Left lung (tissue), 10 donors: ENCODE results near the gene CSH2. TPM values are rescaled to one million over a fixed set of nuclear protein-coding genes. Genes with fewer than 3 reads are reported as not detected.
"Not testable (repeated sequence)": the region's sequence is repeated elsewhere in the genome, so short reads cannot be mapped to it uniquely, and the experiment has no call there.

Experiments
- ATAC-seq: fragments of 200-7000 bp; cut with Tn5 transposase; one replicate; pipeline ENCODE4 v1.9.1; 2020; ENCODE audit warnings: moderate library complexity
- DNase-seq, 4 donors: peaks; one replicate each; pipeline ENCODE4 v3.0.0-alpha.2; 2013 to 2020
- H3K27ac ChIP-seq, 2 donors: fragments of 200-600 bp; sonication (generic) in 1 of 2; one replicate each; pipeline versions ENCODE4 v1.5.0 to v1.8.0; 2020 to 2021
- H3K27me3 ChIP-seq, 2 donors: fragments of 200-600 bp; sonication (generic) in 1 of 2; one replicate each; pipeline versions ENCODE4 v1.5.0 to v1.8.0; 2020 to 2021
- H3K36me3 ChIP-seq, 2 donors: fragments of 200-600 bp; sonication (generic) in 1 of 2; one replicate each; pipeline versions ENCODE4 v1.5.0 to v1.8.0; 2020 to 2021
- H3K4me1 ChIP-seq, 2 donors: fragments of 200-600 bp; one replicate each; pipeline ENCODE4 v1.8.0; 2021
- H3K4me3 ChIP-seq, 2 donors: fragments of 200-600 bp; sonication (generic) in 1 of 2; one replicate each; pipeline versions ENCODE4 v1.5.0 to v1.8.0; 2020 to 2021; ENCODE audit warnings: mild to moderate bottlenecking in 1 of 2
- H3K9me3 ChIP-seq, 2 donors: fragments of 200-600 bp; sonication (generic) in 1 of 2; one replicate each; pipeline versions ENCODE4 v1.5.0 to v1.8.0; 2020 to 2021
- intact Hi-C, 2 donors: fragments of 100-400 bp; cut with DNase I; formaldehyde crosslinking; loops; one replicate each; pipeline versions ENCODE4 v1.11.2 to v1.14.2; 2022
- polyA plus RNA-seq, 6 donors: library from polyadenylated mRNA; unstranded; fragments of 120-200 nt; gene quantifications; one replicate each; pipeline ENCODE4 v1.2.1, GENCODE V29; 2013; ENCODE audit not compliant: insufficient read length in 6 of 6
- total RNA-seq, 2 donors: library from RNA; stranded (reverse); fragmentation: NEBNext Ultra II Directional; extraction: Animal tissue kit (Norgen Biotek cat#: 25700); gene quantifications; one replicate each; pipeline ENCODE4 v1.2.1, GENCODE V29; 2021
- TF ChIP-seq, protein P1 (sequence below), 2 donors: fragments of 200-600 bp; sonication (generic) in 1 of 2; IDR thresholded peaks; one replicate each; pipeline versions ENCODE4 v1.5.0 to v1.8.0; 2021; ENCODE audit warnings: antibody characterized with exemption in 2 of 2
- donor health status: DM: no; HTN: yes; CAD: no.
- donor health status: DM: no; HTN: no; CAD: no.

Gene CSH2
- total and polyA plus RNA-seq, 8 donors: 0.20 to 6.7 (median 0.23) TPM; not detected in 5

DNA sequence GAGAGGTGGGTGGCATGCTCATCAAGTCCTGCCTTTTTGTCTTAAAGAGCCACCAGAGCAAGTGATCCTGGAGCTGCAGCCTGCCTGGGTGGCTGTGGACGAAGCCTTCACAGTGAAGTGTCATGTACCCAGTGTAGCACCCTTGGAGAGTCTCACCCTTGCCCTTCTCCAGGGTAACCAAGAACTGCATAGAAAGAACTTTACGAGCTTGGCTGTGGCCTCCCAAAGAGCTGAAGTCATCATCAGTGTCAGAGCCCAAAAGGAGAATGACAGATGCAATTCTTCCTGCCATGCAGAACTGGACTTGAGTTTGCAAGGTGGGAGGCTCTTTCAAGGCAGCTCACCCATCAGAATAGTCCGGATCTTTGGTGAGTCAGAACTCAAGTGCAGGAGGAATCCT lies 14.2 kb downstream of the CSH2 start:
- H3K36me3 ChIP-seq: no peaks in the 10 kb centered on the region
- no peaks in the 10 kb centered on the region for H3K4me1 ChIP-seq
- ATAC-seq: no peak
- TF ChIP-seq, protein P1, sequence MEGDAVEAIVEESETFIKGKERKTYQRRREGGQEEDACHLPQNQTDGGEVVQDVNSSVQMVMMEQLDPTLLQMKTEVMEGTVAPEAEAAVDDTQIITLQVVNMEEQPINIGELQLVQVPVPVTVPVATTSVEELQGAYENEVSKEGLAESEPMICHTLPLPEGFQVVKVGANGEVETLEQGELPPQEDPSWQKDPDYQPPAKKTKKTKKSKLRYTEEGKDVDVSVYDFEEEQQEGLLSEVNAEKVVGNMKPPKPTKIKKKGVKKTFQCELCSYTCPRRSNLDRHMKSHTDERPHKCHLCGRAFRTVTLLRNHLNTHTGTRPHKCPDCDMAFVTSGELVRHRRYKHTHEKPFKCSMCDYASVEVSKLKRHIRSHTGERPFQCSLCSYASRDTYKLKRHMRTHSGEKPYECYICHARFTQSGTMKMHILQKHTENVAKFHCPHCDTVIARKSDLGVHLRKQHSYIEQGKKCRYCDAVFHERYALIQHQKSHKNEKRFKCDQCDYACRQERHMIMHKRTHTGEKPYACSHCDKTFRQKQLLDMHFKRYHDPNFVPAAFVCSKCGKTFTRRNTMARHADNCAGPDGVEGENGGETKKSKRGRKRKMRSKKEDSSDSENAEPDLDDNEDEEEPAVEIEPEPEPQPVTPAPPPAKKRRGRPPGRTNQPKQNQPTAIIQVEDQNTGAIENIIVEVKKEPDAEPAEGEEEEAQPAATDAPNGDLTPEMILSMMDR (IDR thresholded peaks at IDR 0.05): no peak
- H3K4me3 ChIP-seq: no peak overlapping the region
- no peak overlapping the region for H3K27ac ChIP-seq
- intact Hi-C loops: no loop called here
- DNase-seq: no peak
- H3K9me3 ChIP-seq: no peaks in the 10 kb centered on the region
- H3K27me3 ChIP-seq: no peaks in the 10 kb centered on the region

DNA sequence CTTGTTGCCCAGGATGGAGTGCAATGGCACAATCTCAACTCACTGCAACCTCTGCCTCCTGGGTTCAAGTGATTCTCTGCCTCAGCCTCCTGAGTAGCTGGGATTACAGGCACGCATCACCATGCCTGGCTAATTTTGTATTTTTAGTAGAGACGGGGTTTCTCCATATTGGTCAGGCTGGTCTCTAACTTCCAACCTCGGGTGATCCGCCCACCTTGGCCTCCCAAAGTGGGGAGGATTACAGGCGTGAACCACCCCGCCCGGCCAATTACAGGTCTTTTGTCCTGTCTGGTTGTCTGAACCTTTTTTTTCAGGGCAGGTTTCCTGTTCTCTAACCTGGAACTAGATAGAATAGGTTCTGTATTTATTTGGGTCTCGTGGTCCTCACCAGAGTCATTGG lies 17.1 kb downstream of the CSH2 start:
- H3K36me3 ChIP-seq, H3K27ac ChIP-seq, H3K4me1 ChIP-seq, H3K27me3 ChIP-seq, DNase-seq, ATAC-seq, H3K4me3 ChIP-seq, intact Hi-C loops, H3K9me3 ChIP-seq: not testable (repeated sequence)

GRCh38 chr17:63855185-63855584 lies 18.3 kb downstream of the CSH2 start:
- TF ChIP-seq, protein P1 (IDR thresholded peaks at IDR 0.05): no peak

GRCh38 chr17:63854709-63855108 lies 18.8 kb downstream of the CSH2 start:
- no peak overlapping the region for H3K27ac ChIP-seq
- no peak for DNase-seq
- no peak overlapping the region for H3K4me3 ChIP-seq
- H3K4me1 ChIP-seq: no peaks in the 10 kb centered on the region
- H3K27me3 ChIP-seq: no peaks in the 10 kb centered on the region
- no peaks in the 10 kb centered on the region for H3K36me3 ChIP-seq
- ATAC-seq: no peak
- intact Hi-C loops: no loop called here
- TF ChIP-seq, protein P1 (IDR thresholded peaks at IDR 0.05): no peak
- H3K9me3 ChIP-seq: no peaks in the 10 kb centered on the region

More at GRCh38 chr17:63855185-63855584, 18.3 kb downstream of the CSH2 start:
- no peak for ATAC-seq
- no peaks in the 10 kb centered on the region for H3K9me3 ChIP-seq
- intact Hi-C loops: no loop called here
- H3K36me3 ChIP-seq: no peaks in the 10 kb centered on the region
- no peaks in the 10 kb centered on the region for H3K27me3 ChIP-seq
- no peaks in the 10 kb centered on the region for H3K4me1 ChIP-seq
- no peak for DNase-seq
- no peak overlapping the region for H3K27ac ChIP-seq
- H3K4me3 ChIP-seq: no peak overlapping the region

DNA sequence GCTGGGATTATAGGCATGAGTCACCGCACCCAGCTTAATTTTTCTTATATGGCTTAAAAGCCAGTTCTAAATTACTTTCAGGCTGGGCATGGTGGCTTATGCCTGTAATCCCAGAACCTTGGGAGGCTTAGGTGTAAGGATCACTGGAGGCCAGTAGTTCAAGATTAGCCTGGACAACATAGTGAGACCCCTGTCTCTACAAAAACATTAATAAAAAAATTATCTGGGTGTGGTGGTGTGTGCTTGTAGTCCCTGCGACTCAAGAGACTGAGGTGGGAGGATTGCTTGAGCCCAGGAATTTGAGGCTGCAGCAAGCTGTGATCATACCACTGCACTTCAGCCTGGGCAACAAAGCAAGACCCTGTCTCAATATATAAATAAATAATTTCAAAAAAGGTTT lies 20.2 kb downstream of the CSH2 start:
- H3K4me1 ChIP-seq: no peaks in the 10 kb centered on the region
- no peaks in the 10 kb centered on the region for H3K36me3 ChIP-seq
- H3K27me3 ChIP-seq: no peaks in the 10 kb centered on the region
- ATAC-seq (no peak), DNase-seq (no peak)
- H3K27ac ChIP-seq: no peak overlapping the region
- intact Hi-C loops: no loop called here
- H3K9me3 ChIP-seq: peaks cover 0 to 5% of the 10 kb centered on the region in 2 donors
- TF ChIP-seq, protein P1 (IDR thresholded peaks at IDR 0.05): no peak
- H3K4me3 ChIP-seq: no peak overlapping the region

GRCh38 chr17:63850401-63850800 lies 23.1 kb downstream of the CSH2 start:
- intact Hi-C loops: no loop called here
- no peak overlapping the region for H3K27ac ChIP-seq
- peaks cover 0 to 6% of the 10 kb centered on the region in 2 donors for H3K9me3 ChIP-seq
- H3K27me3 ChIP-seq: no peaks in the 10 kb centered on the region
- no peaks in the 10 kb centered on the region for H3K36me3 ChIP-seq
- TF ChIP-seq, protein P1 (IDR thresholded peaks at IDR 0.05): no peak
- DNase-seq (no peak), ATAC-seq (no peak)
- H3K4me1 ChIP-seq: no peaks in the 10 kb centered on the region
- H3K4me3 ChIP-seq: no peak overlapping the region
